Stimulated activated CD8-positive, alpha-beta memory T cell treated with anti-CD3 and anti-CD28 coated beads, Interleukin-2, amount 100 ng/mL, for 48 hours (primary cell): ENCODE measurements around the gene GDF11.

Source experiments
- DNase-seq, 2 donors: peaks; one replicate each; pipeline ENCODE4 v3.0.0-alpha.2; 2020; ENCODE audit warnings: low read depth in 2 of 2

GDF11 gene

GRCh38 chr12:55723516-55724225 lies 19.3 kb upstream of the GDF11 start:
- no peak for DNase-seq

GRCh38 chr12:55724226-55724939 lies 18.5 kb upstream of the GDF11 start:
- peak; percentile 43 to 45 for DNase-seq

DNA sequence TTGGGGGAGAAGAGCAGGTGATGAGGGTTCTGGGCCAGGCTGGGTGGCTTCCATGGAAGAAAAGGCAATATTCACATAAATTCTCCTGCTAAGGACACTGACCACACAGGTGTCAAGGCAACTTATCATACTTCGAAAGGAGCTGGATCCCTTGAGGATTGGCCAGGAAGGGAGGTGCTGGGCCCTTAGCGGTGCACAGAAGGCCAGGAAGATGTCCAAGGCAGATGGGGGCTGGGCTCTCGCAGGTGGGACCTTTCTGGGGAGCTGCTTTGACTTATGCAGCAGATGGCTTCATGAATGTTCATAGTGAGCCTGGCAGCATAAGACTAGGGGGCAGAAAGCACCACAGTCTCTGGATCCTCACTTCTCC lies 18.0 kb upstream of the GDF11 start:
- DNase-seq: no peak

- DNase-seq: no peak
Measured at GRCh38 chr12:55725556-55725955, 17.4 kb upstream of the GDF11 start.

GRCh38 chr12:55726971-55727370 lies 16.0 kb upstream of the GDF11 start:
- no peak for DNase-seq

DNA sequence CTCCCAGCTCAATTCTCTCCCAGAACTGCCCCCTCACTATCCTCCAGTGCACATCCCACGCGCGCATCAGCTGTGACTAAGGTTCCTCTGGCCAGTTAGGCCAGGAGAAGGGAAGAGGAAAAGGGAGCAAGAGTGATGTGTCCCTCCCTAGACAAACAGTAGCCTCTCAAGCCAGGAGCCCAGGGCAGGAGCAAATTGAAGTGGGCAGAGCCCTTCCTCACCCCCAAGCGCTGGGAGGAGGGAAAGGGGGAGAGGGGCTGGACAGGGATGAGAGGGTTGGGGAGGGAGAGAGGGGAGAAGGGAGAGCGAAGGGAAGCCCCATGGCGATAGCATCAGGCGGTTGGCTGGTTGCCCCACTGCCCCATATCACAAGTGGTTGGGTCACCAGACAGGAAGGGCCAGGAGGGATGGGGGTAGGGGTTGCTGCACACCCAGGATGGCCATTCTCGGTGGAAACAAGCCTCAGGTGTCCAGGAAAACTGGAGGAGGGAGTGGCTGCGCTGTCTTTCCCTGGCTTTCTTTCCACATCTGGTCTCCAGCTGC lies 15.2 kb upstream of the GDF11 start:
- DNase-seq: no peak

DNA sequence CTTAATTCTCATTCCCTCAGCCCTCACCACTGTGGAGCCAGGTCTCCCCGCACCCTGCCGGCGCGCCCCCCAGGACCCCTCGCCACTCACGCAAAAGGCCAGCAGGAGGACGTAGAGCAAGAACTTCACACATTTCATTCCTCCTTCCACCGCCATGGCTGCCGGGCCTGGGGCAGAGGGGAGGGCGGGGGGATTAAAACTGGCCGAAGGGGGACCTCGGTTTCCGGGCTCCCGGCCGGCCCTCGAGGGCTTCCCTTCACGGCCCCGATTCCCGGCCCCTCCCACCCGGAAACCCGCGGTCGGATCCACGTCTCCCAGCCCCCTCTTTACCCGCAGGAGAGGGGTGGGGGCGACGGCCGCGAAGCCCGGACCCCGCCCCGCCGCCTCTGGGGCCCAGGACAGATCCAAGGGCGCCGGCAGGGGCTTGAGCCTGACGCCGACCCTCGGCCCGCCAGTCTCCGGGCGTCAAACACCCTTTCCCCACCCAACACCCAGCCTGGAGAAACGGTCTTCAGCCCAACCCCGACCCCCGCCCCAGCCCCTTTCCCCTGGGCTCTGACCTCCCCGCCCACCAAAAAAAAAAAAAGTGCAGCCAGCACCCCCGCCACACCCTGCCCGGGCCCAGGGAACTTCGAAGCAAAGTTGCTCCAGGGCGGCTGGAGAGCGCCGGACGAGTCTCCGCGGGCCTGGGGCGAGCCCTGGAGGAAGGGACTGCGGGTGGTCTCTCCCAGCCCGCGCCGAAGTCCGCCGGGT lies 14.6 kb upstream of the GDF11 start:
- no peak for DNase-seq

DNA sequence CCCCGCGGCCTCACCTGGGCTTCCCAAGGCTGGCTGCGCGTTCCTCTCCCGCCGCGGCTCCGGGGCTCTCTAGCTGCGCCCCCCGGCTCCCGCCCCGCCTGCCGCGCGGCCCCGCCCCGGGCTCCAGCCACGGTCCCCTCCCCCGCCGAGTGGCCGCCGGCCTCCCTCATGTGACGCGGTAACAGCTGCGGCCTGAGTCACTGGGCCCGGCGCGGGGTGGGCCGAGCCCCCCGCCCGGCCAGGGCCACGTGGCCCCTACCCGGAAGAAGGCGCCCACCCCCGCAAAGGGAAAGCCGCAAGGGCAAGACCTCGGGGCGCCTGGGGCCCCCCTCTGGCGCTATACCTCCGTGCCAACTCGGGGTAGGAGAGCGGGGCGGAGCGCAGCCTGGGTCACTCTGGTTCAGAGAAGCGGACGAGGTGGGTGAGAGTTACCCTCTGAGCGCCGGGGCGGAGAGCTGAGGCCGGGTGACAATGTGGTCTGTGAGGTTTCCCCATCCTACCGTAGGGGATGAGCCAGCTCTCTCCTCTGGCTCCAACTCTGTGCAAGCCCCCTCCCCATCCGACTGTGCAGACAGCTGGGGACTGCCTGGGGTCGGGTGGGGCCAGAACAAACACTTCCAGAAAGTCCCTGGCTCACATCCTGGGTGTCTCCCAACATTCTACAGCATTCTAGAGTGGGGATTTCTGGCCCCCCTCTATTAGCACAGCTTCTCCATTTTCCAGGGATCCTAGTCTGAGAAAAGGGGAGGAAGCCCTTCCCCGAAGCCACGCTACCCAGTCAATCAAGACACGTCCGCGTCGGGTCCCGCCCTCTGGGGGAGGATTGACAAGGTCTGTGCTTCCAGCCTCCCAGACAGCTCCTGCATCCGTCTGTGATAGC lies 13.7 kb upstream of the GDF11 start, which contains the start of gene CD63:
Gene CD63 (minus strand): TSS at position 71 of the 880 bp plus-strand sequence. CDS start 668 bp downstream, outside the sequence.
- peak; percentile 76 to 80 for DNase-seq

DNA sequence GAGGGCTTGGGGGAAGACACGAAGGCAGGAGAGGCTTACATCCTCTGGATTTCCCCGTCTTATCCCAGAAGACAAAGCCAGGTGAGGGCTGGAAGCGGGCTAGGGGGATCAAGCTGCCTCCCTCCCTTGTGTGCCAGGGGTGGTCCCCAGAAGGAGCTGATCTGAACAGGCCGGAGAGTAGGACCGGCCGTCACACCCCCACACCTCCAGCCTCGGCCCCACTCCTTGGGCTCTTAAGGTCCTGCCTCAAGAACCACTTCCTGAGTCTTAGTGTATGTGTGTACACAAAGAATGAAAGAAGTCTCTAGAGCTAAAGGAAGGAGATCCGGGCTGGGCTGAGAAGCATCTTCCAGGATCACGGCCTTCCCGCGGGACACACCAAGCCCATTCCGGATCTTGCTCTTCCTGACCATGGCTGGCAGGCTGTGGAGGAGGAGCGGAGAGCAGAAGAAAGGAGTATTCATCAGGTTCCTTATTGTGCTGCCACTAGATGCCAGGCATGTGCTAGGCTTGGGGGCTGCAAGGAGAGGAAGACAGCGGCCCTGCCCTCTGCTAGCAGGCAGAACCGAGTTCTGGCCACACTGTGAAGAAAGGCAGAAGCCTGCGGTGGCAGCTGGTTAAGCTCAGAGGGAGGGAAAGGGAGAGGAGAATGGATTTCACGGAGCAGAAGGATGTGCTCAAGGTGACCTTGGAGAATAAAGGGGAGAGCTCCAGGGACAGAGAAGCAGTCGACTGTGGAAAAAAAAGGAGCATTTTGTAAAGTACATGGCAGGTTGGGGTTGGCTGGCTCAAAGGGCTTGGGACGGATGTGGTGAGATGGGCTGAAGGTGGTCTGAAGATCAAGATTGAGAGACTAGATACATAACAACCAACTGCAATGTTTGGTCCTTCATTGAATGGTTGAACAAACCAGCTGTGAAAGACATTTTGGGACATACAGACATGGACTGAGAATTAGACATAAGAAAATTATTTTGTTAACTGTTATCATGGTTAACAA lies 12.8 kb upstream of the GDF11 start:
- no peak for DNase-seq

DNA sequence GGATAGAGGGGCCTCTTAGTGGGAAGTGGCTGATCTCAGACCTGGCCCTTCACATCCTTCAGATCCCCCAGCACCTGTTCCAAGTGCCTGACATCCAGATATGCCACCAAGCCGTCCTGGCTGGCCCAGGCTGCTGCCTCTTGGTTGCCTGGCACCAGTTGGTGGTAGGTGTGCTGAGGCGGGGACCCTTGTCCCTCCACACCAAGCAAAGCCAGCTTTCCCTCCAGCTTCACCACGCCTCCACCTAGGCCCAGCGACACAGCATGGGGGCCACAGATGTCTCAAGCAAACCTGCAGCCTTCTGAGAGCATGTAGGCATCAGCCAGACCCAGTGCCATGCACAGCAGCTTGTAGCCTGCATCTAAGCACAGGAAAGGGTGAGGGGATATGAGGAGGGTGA lies 10.6 kb upstream of the GDF11 start:
- DNase-seq: no peak

GRCh38 chr12:55733021-55733555 lies 9.8 kb upstream of the GDF11 start:
- no peak for DNase-seq

GRCh38 chr12:55733858-55734257 lies 9.1 kb upstream of the GDF11 start:
- no peak for DNase-seq

DNA sequence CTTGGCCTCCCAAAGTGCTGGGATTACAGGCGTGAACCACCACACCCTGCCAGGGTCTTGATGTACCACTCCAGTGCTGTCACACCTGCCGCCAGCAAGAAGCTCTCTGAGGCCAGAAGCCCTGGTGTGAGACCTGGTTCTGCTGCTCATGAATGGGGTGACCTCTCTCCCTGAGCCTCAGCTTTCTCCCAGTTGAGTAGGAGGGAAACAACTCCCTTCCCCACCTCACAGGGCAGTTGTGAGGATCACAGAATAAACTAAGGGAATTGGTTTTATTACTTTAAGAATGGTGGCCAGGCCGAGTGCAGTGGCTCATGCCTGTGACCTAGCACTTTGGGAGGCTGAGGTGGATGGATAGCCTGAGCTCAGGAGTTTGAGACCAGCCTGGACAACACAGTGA lies 8.3 kb upstream of the GDF11 start:
- no peak for DNase-seq

DNA sequence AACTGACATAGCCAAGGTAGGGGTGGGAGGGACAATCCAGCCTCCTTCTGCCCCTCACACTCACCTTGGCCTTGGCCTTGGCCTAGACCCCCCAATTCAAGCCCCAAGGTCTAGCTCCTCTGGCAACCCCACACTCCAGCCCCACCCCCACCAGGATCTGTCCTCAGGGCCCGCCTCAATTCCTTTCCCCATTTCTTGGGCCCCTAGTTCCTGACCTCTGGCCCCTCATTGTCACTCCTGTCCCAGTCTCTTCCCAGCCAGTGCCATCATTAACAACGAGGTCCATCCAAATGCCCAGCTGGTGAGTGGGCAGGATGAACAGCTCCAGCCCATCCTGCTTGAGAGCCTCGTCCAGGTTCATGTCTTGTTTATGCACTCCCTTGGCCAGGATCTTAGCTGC lies 6.8 kb upstream of the GDF11 start:
- DNase-seq: no peak

GRCh38 chr12:55736780-55737580 lies 5.9 kb upstream of the GDF11 start:
- peak in 1 of 2 donors; percentile 46 for DNase-seq

DNA sequence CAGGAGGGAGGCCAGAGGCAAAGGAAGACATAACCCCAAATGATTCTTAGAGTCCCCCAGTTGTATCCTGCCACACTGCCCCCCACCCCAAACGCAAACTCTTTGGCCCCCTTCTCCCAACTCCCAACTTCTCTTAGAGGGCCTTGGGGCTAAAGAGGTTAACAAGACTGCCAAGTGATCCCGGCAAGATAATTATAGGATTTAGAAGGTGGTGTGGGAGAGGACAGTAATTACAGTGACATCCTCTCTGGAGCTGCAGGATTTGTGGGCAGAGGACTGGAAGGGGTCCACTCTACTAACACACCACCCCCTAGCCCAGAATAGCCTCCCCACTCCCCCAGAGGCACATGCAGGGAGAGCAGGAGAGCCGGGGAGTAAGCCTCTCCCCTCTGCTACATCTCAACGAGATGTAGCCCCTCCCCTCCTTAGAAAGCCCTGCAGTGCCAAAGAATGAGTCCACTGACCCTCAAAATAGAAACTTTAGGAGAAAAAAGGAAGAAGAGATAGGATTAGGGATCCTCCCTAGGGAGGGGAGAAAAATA lies 5.3 kb upstream of the GDF11 start:
- DNase-seq: no peak

DNA sequence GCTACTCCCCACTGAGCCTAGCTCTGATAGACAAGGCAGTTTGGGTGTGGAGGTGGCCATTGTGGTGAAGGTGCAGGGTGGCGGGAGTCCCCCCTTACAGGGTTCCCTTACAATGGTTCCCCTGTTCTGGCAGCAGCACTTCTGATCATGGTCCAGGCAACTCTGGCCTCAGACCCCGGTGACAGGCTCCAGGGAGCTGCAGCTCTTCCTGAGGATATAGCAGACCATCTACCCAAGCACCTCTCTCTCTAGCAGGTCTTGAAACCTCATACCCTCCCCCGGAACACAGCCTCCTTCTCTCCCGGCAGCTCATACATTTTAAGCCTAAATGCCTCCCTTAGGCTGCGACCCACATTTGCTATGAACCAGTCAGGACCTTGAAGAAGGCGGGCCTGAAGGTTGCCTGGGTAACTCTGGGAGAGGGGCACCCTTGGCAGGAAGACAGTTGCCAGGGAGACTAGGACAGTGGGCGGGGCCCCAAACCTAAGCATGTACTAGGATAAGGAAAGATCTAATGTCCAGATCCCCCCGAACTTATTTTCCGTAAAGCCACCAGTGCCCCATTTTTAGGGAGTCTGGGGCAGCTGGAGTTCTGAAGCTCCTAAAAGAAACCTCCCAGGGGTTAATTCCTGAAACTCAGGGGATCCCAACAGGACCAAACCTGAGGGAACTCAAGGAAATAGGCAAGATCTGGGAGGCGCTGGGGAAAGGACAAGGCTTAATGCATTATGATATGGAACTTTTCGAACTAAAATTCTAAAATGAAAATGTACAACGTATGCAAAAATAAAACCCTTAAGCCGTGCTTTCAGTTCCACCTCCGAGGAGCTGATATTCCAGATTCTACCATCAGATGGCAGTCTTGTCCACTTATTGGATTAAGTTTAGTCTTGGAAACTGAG lies 4.5 kb upstream of the GDF11 start:
- peak; percentile 57 to 77 for DNase-seq

- no peak for DNase-seq
Measured at GRCh38 chr12:55739025-55739378, 3.9 kb upstream of the GDF11 start.
